Gastroesophageal sphincter (tissue), 3 donors: ENCODE measurements around the gene TNFAIP8L3.

Experiments used
- CTCF ChIP-seq, 4 experiments: fragments of 200-600 bp in 2 of 4; fragments of 450-650 bp in 2 of 4; sonication (generic) in 1 of 4; IDR thresholded peaks; one replicate each; pipeline ENCODE4 v1.5.1; 2017 to 2019; ENCODE audit warnings: antibody characterized with exemption in 4 of 4, mild to moderate bottlenecking in 2 of 4, moderate library complexity in 2 of 4
- EP300 ChIP-seq: sonication (generic); formaldehyde crosslinking; IDR thresholded peaks from one replicate; pipeline ENCODE4 v1.6.1; 2017; ENCODE audit warnings: antibody characterized with exemption, mild to moderate bottlenecking
- POLR2AphosphoS5 ChIP-seq: sonication (generic); formaldehyde crosslinking; IDR thresholded peaks from one replicate; pipeline ENCODE4 v1.6.1; 2017; ENCODE audit warnings: antibody characterized with exemption

DNA sequence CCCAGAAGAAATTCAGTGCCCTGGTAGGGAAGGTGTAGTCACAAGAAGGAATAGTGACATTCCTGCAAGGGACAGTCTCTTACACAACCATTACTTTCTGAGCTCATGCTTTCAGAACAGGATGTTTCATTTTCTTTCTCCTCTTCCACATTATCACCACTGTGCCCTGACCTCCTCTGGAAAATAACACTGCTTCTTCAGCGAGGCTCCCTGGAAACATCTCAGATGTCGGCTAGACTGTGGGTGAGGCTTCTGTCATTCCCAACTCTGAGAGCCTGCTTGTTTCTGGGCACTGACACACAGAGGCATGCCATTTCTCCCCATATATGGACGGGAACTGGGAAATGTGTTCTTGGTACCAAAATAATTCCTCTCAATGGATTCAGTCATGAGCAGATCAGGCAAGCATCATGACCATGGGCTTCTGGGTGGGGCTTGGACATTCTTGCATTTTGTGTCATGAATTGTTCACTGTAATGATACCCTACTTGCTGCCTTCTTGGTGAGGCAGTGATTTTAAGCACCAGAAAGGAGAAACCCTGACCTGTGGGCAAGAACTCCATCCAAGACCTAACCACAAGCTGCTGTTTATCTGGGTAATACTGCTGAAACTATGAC lies 14.3 kb upstream of the TNFAIP8L3 start:
- TF ChIP-seq CTCF (IDR thresholded peaks at IDR 0.05) (no peak), EP300 (peak; percentile 48), POLR2AphosphoS5 (peak; percentile 73)
